GM19328 (cell line): ENCODE data around the gene LRRC4.

Experiments used
- ATAC-seq: cut with Tn5 transposase; IDR thresholded peaks from one replicate; pipeline ENCODE4 v1.9.1; 2021; ENCODE audit warnings: mild to moderate bottlenecking, moderate library complexity; ENCODE audit not compliant: unreplicated experiment

Gene LRRC4

DNA sequence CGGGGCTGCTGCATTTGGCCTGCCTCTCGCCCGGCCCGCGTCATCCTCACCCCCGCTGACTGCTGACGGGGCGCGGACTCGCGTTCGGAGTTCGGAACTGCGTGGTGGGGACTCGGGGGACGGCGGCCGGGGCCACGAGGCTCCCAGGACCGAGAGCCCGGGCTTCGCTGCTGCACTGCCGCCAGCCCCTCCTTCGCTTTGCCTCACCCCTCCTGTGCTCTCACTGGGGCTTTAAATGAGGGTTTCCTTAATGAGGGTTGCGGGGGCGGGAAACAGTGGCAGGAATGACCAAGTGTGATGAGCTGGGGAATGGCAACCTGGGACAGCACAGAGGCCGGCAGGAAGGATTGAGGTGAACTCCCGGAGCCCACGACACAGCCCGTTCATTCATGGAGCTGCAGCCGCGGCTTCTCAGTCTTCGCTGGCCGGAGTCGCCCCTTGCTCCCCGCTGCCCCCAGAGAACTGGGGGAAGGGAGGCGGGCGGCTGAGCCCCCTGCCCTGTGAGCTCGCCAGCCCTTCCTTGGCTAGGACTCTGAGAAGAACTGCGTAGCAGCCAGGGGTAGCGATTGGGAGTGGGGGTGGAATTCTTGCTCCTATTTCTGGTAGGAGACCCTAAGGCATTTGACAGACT is 1.5 kb upstream of the LRRC4 start:
- no peak for ATAC-seq

DNA sequence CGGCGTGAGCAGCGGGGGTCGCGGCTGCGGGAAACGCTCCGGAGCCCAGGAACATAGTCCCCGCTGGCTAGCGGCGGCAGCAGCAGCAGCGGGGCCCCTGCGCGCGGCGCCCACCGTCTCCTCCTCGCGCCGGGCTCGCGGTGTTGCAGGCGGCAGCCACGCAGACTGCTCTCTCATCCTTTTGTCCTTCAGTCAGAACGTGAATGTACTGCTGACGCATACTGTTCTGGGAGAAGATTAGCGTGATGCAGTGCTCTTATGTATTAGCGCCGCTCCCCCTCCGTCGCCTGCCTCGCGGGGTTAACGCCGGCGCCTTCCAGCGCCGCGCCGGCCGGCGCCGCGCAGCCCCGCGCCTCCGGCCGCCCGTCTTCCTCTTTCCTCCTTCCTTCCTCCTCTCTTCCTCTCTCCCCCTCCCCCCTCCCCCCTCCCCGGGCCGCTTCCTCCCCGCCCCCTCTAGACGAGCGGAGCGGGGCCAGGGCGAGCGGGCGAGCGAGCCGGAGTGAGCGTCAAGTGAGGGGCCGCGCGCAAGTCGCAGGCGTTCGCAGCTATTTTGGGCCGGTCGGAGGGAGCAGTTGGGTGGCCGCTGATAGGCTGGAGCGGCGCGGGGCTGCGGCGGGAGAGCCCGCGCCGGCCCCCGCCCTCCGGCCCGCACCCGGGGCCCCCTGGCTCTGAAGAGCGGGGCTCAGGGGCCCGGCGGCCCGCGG is 816 bp upstream of the LRRC4 start:
- peak; percentile 39 for ATAC-seq

DNA sequence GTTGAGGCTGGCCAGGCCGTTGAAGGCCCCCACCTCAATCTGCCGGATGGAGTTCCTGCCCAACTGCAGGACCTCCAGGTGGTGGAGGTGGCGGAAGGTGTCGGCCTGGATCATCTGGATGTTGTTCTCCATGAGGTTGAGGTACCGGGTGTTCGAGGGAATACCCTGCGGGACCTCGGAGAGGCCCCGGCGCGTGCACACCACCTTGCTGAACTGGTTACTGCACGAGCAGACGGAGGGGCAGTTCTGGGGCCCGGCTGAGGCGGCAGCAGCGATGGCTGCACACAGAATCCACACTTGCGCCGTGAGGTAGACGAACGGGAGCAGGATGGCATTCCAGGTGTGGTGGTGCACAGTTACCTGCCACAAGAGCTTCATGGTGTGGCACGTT is 979 bp downstream of the LRRC4 start:
- ATAC-seq: no peak

DNA sequence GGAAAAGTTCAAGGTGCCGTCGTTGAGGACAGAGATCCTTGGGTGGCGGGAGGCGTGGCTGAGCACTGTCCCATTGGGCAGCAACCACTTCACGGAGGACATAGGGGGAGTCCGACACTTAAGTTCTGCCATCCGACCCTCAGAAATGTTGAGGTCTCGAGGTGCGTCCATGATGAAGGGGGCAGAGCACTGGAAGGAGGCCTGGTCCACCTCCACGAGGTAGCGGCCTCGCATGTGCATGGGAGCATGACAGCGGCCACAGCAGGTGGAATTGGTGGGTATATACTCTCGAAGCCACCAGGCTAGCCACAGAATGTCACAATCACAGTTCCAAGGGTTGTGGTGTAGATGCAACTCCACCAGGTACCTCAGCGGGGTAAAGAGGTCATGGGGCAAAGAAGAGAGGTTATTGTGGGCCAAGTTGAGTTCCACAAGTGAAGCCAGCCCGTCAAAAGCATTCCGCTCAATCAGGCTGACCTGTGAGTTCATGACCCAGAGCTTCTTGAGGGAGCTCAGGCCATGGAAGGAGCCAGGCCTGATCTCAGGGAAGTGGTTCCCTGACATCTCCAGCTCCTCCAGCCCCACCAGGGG is 1.7 kb downstream of the LRRC4 start:
- ATAC-seq: no peak

DNA sequence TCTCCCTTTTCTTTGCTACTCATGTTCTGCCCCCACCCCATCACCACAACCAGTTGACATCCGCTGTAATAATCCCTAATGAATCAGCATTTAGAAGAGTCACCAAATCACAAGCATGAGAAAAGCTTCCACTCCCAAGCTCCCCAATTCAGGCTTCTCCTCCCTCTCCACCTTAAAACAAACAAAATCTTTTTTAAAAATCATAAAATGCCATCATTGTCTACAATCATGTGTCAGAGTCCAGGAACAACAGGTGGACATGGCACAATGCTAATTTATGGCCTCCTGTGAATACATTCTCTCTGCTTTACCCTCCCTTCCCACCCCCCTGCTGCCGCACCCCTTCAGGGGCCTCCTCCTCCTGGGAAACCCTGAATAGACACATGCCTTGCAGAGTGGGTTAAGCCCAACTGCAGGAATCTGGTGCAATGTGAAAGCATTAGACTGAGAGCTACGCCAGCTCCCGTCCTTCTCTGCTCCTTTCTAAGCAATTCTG is 3.7 kb downstream of the LRRC4 start:
- ATAC-seq: no peak

DNA sequence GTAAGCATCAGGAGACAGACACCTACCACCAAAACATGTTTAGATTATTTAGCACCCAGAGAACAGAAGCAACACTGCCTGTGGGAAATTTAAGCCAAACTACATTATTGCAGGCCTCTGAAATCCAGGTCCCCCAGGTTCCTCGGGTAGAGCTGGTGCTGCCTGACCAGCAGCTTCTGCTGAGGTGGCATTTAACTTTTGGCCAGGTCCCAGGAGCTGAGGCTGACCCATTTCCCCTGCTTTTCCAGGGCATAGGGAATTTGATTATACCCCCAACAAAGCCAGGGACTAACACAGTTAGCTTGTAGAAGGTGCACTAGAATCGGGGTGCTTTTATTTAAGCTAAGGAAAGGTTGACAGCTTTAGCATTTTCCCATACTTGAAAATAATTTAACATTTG is 4.7 kb downstream of the LRRC4 start:
- no peak for ATAC-seq

DNA sequence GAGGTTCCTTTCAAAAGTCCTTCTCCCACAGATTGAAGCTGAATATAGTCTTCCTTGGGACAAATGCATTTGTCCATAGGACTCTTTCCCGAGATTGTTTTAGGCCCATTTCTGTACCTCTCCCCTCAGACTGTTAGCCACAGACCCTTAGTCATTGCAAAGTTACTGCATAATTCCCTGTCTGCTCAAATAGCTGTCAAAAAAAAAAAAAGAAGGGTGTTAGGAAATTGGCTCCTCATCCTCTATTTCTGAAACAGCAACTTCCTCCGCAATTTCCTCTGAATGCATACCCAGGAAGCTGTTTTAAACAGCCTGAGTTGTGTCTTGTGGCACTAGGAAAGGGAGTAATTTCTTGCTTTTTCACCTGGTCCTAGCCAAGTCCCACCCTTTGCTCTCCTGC is 5.4 kb downstream of the LRRC4 start:
- no peak for ATAC-seq

DNA sequence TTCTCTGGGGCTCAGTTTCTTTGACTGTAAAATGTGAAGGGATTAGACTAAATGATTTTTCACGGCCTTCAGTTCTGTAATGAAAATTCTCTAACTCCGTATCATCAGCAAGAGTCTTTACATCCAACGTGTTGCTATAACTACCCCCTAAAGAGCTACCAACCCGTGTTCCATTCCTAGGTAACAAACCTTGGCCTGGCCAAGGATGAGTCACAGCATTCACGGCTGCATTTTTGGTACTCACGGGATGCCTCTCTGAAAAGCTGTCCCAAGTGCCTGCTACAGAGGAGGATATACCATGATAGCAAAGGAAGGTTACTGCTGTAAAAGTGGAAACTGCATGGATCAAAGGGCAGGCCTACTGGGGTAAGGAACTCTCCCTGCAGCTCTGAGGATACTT is 5.9 kb downstream of the LRRC4 start:
- no peak for ATAC-seq

DNA sequence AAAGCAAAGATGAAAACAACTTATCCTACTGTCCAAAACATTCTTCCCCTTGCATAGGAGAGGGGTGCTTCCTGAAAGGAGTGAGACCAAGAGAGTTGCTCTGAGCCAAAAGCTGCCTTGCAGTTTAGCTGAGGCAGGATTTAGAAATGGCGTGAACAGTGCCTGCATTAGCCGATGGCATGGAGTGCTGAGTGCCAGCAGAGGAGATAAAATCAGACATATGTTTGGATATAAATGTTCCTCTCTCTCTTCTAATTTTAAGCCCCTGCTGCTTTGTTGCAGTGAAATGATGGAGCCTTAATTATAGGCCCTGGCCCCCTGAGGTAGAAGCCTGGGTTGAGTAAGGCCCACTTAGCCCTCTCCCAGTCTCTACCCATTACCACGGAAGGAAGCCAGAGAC is 7.1 kb downstream of the LRRC4 start:
- ATAC-seq: no peak

DNA sequence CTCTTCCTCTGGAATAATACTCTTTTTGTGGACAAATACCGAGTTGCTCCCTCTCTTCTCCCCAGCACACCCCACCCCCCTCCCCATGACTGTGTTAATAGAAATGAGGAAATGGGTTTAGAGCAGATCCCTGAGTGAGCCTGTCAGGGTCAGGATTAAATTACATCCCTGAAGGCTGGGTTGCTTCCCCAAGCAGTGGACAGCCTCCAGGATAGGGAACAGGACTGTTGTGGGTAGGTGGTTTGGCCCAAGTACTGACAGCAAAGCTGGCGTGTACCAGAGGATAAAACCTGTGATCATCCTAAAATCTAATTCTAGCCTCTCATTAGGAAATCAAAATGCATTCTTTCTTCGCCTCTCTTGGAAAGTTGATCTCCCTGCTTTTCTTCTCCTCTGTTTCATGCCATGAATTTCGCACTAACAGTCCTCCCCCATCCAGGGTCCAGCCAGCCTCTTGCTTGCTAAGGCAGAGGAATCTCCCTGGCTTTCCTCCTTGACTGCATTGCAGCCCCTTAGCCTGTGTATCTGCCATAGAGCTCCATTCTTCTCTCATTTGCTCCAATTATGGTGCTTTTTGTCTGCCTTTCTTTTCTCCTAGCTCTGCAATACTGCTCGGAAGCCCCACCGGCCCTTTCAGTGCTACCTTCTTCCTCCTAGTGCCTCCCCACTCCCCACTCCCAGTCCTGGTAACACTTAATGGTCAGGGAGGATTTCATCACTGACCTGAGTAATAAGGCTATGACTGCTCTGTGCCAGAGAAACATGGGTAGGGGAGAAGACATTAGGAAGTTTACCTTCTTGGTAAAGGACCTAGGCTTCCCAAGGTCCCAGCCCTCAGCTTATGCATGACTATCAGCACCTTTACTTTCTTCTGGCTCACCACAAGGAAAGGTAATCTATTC is 8.4 kb downstream of the LRRC4 start:
- no peak for ATAC-seq

DNA sequence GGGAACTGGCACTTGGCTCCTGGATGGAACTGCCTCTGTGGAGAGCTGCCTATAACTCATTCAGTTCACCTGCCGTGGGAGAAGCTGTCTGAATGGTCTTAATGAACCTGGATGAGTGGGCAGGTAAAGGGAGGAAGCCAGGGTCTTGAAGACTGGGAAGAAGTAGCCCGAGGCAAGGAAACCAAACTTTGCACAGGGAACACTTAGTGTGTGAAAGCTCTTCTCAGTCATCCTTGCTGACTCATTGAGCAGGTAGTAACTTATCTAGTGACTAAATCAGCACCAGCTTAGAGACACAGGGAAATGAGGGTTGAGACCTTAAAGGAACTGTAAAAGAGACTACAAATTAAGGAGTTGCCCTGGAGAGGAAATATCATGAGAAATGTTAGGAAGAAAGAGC is 9.9 kb downstream of the LRRC4 start:
- ATAC-seq: no peak

DNA sequence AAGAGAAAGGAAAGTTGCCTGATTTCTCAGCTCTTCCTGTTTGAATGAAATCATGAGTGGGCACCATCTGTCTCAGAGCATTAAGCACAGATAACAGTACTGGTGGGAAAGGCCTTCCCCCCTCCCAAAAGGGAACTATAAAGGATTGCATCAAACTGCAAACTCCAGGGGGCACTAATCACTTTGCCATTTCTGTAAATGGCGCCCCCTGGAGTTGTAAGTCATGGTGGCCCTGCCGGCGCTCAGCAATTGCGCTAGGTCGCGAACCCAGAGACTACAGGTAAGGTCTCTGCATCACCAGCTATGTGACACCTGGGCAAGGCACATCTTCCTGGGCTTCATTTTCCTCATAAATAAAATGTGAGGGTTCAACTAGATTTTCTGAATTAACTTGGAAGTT is 11.1 kb downstream of the LRRC4 start:
- ATAC-seq: no peak

DNA sequence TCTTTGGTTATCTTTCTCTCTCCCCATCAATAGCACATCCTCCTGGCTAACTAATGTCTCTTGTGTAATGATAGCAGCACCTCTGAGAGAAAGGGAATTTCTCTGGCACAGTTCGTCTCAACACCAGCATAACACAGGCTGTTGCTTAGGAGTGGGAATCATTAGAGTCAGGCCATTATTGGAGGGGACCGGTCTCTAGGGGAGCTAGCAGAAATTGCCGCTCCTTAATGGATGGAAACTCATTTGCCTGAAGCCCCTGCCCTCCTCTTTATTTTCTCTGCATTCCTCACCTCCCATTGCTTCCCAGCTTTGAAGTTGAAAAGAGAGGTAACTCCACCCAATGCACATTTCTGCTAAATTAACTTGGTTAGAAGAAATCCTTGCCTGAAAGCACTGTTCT is 11.9 kb downstream of the LRRC4 start:
- no peak for ATAC-seq

DNA sequence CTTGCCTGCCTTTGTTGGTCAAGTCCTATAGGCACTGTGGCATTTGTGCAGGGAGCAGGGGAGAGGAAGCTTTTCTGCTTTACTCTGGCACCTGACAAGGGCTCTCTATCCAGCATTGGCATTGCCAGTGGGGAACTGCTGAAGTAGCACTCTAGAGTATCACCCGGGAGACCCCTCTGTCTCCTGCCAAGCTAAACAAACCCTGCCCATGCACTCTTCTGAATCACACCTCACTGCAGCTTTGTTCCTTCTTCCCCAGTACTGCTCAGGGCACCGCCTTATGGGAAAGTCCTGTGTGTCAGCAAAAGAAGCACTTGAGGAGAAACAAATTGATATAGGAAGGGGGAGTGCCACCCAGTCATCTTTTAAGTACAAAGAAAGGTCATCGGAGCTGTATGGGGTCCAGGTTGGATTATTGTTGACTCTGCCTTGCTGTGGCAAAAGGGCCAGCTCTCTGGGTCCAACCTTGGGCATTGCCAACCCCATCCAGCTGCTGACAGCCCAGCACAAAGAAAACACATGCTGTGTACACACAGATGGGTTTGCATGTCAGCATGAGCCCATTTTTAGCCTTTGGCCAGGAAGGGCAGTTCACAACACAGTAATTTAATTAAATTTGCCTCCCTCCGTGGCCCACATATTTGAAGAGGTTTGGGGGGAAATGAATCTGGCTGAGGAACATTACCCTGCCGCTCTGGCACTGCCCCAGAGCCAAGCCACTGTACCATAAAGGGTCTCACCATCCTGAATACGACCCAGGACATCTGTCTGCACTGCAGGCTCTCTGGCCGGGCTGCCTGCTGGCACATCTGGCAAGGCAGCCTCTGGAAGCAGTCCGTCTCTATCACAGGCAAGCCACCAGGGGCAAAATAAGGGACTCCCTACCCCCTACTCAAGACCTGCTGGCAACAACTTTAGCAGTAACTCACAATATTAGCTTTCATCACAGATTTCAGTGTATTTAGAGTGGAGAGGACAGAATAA is 13.1 kb downstream of the LRRC4 start:
- no peak for ATAC-seq

DNA sequence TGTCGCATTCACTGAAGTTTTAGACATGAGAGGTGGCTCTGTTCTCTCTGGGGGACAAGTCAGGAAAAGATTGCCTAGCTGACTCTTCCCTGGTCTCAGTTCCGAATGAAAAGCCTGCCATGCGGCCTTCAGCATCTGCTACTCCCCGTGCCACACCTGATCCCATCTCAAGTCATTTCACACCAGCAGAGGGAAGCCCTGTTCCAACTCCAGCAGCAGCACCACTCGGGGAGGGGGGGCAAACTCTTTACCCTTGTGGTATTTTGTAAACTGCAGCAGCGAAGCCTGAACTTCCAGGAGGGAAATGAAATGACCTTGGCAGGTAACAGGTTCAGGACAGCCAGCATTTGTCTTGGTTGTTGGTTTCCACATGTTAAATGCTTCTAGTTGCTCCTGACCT is 13.8 kb downstream of the LRRC4 start:
- ATAC-seq: no peak

DNA sequence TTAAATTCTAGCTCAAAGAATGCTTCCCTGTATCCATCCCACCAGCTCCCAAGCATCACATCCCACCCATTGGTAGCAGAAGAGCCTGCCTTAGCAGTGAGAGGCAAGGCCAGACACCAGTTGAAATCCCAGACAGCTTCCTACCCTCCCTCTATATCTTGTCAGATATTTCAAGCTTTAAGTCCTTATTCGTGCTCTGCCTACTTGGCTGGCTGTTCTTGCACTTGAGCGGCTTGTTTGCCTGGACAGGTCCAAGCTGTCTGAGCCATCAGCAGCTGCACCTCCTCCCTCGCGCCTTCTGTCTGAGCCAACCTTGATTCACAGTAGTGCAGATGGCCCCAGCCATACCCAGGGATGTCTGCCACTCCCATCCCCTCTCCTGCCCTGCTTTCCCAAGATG is 16.4 kb downstream of the LRRC4 start:
- ATAC-seq: no peak

DNA sequence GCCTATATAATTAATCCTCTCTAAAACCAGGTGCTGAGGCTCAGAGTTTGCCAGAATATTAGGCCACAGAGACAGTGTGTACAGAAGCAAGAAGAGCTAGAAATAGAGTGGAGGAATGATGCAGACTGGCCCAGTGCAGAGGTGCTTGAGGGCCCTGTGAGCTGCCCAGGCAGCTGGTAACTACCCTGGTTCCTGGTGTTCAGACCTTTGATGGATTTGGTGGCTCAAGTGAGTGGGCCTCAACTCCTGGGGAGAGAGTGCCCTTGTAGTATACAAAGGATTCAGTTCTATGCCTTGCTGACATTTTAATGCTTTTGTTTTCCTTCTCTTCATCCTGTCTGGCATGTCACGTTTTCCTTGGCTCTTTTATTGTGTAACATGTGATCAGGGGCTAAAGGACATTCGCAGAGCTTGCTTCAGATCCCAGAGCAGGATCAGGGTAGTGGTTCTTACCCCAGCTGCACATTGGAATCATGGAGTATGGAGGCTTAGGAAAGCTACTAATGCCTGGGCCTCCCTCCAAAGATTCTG is 20.0 kb downstream of the LRRC4 start:
- ATAC-seq: no peak

DNA sequence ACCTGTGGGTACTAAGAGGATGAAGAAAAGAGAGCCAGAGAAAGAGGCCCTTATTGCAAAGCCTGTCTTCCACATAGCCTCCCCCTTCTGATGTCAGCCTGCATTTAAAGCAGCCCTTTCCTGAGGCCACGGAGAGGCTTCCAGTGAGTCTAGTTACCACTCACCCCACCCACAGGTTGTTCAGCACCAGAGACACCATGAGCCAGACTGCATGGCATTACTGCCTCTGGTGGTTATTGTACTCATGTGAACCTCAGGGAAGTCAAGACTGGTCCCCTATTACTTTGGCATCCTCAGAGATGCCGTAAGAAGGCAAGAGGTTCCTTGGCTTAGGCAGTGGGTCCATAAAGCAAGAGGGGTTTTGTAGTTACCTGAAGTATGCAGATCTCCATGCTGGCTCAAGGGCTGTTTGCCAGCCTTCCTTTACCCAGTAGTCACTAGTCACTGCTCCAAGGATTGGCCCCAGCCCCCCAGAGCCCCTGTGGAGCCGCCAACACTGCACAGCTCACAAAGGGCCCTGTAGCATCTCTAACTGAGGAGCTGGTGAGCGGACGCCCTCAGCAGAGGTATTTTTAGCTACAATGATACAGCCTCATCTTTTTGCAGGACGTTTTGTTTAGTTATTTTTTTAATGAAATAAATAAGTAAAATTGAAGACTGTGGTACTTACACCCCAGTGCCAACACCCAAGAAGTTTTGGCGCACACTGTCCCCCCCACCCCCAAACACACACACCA is 20.7 kb downstream of the LRRC4 start:
- ATAC-seq: no peak

DNA sequence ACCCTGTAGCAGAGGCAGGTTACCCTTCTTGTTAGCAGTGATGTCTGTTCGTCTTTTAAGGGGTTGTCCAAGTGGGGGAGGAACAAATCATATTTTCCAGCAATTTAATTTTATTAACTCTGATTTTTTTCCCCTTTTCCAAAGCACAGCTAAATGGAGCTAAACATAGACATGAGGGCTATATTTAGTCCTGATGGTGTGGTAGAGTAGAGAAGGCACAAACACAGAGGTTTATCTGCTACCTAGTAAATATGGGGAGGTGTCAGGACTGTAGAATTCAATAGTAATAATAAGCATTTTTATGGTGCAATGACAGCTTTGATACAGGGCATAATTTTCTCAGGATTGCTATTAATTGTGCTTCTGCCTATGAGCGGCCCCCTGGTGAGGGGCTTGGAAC is 22.5 kb downstream of the LRRC4 start:
- ATAC-seq: no peak
